ENCODE measurements around the gene IFT172.

DNA sequence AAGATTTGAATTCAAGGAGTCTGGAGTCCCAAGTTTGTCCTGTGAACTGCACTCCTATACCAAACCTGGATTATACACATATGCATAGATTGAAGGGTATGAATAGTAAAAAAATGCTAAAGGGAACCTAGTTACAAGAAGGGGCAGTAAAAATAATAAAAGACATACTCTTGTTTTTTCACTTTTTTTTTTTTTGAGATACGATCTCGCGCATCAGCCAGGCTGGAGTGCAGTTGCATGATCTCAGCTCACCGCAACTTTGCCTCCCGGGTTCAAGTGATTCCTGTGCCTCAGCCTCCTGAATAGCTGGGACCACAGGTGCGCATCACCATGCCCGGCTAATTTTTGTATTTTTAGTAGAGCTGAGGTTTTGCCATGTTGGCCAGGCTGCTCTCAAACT, 25.1 kb downstream of the IFT172 start:
- TF ChIP-seq, protein P1, sequence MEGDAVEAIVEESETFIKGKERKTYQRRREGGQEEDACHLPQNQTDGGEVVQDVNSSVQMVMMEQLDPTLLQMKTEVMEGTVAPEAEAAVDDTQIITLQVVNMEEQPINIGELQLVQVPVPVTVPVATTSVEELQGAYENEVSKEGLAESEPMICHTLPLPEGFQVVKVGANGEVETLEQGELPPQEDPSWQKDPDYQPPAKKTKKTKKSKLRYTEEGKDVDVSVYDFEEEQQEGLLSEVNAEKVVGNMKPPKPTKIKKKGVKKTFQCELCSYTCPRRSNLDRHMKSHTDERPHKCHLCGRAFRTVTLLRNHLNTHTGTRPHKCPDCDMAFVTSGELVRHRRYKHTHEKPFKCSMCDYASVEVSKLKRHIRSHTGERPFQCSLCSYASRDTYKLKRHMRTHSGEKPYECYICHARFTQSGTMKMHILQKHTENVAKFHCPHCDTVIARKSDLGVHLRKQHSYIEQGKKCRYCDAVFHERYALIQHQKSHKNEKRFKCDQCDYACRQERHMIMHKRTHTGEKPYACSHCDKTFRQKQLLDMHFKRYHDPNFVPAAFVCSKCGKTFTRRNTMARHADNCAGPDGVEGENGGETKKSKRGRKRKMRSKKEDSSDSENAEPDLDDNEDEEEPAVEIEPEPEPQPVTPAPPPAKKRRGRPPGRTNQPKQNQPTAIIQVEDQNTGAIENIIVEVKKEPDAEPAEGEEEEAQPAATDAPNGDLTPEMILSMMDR (IDR thresholded peaks at IDR 0.05; ENCODE audit: borderline replicate concordance, extremely low read depth, low read length, poor library complexity, severe bottlenecking) = no peak
- no peak for TF ChIP-seq EZH2 (IDR thresholded peaks at IDR 0.05; ENCODE audit: borderline replicate concordance, low read depth, low read length, severe bottlenecking)

All from DND-41 (cell line).